ENCODE data around the gene NFASC. TPM values are rescaled to one million over a fixed set of nuclear protein-coding genes. Genes with fewer than 3 reads are reported as not detected.

The NFASC gene
- total and polyA plus RNA-seq, 8 donors: 1.1 to 54.2 (median 13.3) TPM

DNA sequence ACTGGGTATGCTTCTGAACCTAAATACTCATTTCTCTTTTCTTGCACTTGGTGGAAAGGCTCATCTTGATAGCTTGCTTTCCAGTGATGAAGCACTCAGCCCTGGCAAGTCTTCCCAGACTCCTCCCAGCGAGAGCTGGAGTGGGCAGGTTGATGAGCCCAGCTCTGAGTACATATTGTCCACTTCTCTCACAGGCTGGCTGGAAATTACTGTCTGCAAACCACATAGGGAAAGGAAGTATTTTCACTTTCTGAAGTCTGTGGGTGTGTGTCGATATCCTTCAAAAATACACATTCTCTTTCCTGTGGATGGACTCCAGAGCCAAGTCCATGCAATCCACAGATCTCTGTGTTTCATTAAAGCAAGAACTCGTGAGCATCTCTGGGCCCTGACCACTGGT is 133.7 kb downstream of the NFASC start:
- WGBS, 5 donors: 60 to 74% (median 63%) methylated on average over 3 of the region's 3 CpGs
- H3K27ac ChIP-seq: no peak overlapping the region
- intact Hi-C loops (cut with DNase I; ENCODE audit: low total_unique reads): no loop called here
- H3K9me3 ChIP-seq: no peaks in the 10 kb centered on the region
- no peak for TF ChIP-seq POLR2A (IDR thresholded peaks at IDR 0.05)
- no peak for TF ChIP-seq EP300 (IDR thresholded peaks at IDR 0.05)
- TF ChIP-seq, protein P1, sequence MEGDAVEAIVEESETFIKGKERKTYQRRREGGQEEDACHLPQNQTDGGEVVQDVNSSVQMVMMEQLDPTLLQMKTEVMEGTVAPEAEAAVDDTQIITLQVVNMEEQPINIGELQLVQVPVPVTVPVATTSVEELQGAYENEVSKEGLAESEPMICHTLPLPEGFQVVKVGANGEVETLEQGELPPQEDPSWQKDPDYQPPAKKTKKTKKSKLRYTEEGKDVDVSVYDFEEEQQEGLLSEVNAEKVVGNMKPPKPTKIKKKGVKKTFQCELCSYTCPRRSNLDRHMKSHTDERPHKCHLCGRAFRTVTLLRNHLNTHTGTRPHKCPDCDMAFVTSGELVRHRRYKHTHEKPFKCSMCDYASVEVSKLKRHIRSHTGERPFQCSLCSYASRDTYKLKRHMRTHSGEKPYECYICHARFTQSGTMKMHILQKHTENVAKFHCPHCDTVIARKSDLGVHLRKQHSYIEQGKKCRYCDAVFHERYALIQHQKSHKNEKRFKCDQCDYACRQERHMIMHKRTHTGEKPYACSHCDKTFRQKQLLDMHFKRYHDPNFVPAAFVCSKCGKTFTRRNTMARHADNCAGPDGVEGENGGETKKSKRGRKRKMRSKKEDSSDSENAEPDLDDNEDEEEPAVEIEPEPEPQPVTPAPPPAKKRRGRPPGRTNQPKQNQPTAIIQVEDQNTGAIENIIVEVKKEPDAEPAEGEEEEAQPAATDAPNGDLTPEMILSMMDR (IDR thresholded peaks at IDR 0.05): no peak
- no peak overlapping the region for H3K4me3 ChIP-seq
- H3K4me1 ChIP-seq: no peaks in the 10 kb centered on the region
- no peak for DNase-seq
- peaks cover 0 to 5% (median 0%) of the 10 kb centered on the region in 3 donors for H3K27me3 ChIP-seq
- no peaks in the 10 kb centered on the region for H3K36me3 ChIP-seq

DNA sequence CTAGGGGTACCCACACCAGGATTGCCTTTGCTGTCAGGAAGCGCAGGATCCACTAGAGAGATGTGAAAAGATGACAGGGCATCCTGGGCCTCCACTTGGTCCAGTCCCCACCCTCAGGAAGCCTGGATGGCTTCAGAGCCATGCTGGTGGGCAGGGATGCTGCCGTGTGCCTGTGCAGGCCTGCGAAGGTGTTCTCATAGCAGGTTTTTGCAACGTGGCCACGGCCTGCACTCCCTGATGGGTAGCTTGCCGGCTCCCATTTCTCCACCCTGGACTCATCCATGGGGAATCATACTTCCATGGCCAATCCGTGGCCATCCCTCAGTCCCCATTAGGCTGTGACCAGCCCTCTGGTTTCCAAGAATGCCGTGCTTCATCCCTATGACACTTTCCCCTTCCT is 138.2 kb downstream of the NFASC start:
- H3K9me3 ChIP-seq: no peaks in the 10 kb centered on the region
- no peak overlapping the region for H3K27ac ChIP-seq
- WGBS, 5 donors: 80 to 86% (median 85%) methylated on average over 5 to 8 of the region's 8 CpGs
- H3K36me3 ChIP-seq: no peaks in the 10 kb centered on the region
- peaks cover 0 to 5% (median 4%) of the 10 kb centered on the region in 4 donors for H3K4me1 ChIP-seq
- no peak overlapping the region for H3K4me3 ChIP-seq
- TF ChIP-seq POLR2AphosphoS5 (IDR thresholded peaks at IDR 0.05) (no peak), POLR2A (IDR thresholded peaks at IDR 0.05) (no peak), EP300 (IDR thresholded peaks at IDR 0.05) (no peak)
- TF ChIP-seq, protein P1 (IDR thresholded peaks at IDR 0.05): no peak
- DNase-seq: no peak
- no peaks in the 10 kb centered on the region for H3K27me3 ChIP-seq
- intact Hi-C loops (cut with DNase I; ENCODE audit: low total_unique reads): no loop called here

DNA sequence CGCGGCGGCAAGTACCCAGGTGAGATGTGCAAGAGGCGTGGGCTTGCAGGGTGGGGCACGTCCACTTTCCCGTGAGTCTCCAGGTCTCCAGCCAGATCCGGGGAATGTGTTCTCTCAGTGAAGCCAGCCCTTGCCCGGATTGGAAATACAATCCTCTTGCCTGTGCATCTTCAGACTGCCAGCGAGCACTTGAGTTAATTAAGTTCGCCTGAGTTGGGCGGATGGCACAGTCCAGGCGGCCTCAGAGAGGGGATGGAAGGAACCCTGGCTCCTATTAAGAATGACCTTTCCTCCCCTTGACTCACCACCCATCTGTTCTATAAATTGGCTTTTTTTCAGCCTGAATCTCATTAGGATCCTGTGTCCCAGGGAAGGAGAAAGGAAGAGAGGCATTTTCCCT is 139.0 kb downstream of the NFASC start:
- WGBS, 5 donors: 90 to 92% (median 90%) methylated on average over 12 of the region's 12 CpGs
- H3K4me3 ChIP-seq: no peak overlapping the region
- H3K36me3 ChIP-seq: no peaks in the 10 kb centered on the region
- TF ChIP-seq EP300 (IDR thresholded peaks at IDR 0.05) (no peak), POLR2A (IDR thresholded peaks at IDR 0.05) (no peak), POLR2AphosphoS5 (IDR thresholded peaks at IDR 0.05) (no peak)
- TF ChIP-seq, protein P1 (IDR thresholded peaks at IDR 0.05): no peak
- no peak for DNase-seq
- no peaks in the 10 kb centered on the region for H3K27me3 ChIP-seq
- peaks cover 0 to 12% (median 11%) of the 10 kb centered on the region in 4 donors for H3K4me1 ChIP-seq
- no peak overlapping the region for H3K27ac ChIP-seq
- intact Hi-C loops (cut with DNase I; ENCODE audit: low total_unique reads): no loop called here
- H3K9me3 ChIP-seq: no peaks in the 10 kb centered on the region

DNA sequence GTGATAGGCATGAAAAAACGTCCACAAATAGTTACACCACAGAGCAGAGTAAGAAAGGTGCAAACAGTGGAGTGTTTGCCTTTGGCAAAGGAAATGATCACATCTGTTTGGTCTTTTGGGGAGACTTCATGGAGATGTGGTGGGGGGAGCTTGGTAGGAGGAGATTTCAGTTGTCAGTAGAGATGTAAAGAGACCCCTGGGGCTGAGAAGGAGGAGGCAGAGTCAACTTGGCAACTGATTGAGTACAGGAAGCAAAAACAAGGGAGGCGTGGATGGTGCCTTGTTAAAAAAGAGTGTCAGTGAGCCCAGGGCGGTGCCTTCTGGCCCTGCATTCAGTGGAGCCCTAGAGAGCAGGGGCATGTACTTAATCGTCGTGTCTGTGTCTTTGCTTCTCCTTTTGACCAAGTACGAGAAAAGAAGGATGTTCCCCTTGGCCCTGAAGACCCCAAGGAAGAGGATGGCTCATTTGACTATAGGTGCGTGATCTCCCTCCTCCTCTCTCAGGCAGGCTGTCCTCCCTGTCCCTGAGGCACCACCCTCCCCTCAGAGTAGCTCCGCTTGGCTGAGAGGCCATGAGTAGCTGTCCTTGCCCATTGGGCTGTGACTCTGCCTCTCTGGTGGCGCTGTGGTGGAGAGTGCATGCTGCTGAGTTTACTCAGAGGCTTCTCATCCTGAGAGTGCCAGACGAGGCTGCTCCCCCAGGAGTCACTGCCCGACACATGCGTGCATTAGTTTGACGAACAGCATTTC is 141.9 kb downstream of the NFASC start:
- 63 to 78% (median 70%) methylated on average over 12 to 13 of the region's 13 CpGs for WGBS, 5 donors

More for the DNA sequence above, 141.9 kb downstream of the NFASC start:
- DNase-seq: no peak
- no peaks in the 10 kb centered on the region for H3K27me3 ChIP-seq
- H3K27ac ChIP-seq: no peak overlapping the region
- intact Hi-C loops (cut with DNase I; ENCODE audit: low total_unique reads): no loop called here
- H3K9me3 ChIP-seq: no peaks in the 10 kb centered on the region
- H3K4me1 ChIP-seq: peaks cover 0 to 15% (median 11%) of the 10 kb centered on the region in 4 donors
- H3K36me3 ChIP-seq: peaks cover 0 to 3% (median 0%) of the 10 kb centered on the region in 4 donors
- TF ChIP-seq POLR2AphosphoS5 (IDR thresholded peaks at IDR 0.05) (no peak), EP300 (IDR thresholded peaks at IDR 0.05) (no peak), POLR2A (IDR thresholded peaks at IDR 0.05) (no peak)
- TF ChIP-seq, protein P1 (IDR thresholded peaks at IDR 0.05): no peak
- H3K4me3 ChIP-seq: no peak overlapping the region
